MM.1S (cell line): Measurements from ENCODE around the gene IFNG-AS1.

Source experiments
- DNase-seq: peaks from one replicate; pipeline ENCODE4 v3.0.0-alpha.2; 2015
- H2AFZ ChIP-seq: fragments of 300-600 bp; sonication (generic); 2 replicates; pipeline ENCODE4 v1.6.0; 2016; ENCODE audit warnings: antibody characterized with exemption, low read length
- H3F3A ChIP-seq: fragments of 300-600 bp; sonication (generic); 2 replicates; pipeline ENCODE4 v1.6.1; 2016; ENCODE audit warnings: mild to moderate bottlenecking, antibody characterized with exemption, low read length, moderate library complexity, mixed read lengths; ENCODE audit not compliant: insufficient read depth
- H3K27ac ChIP-seq: fragments of 300-600 bp; sonication (generic); 2 replicates; pipeline ENCODE4 v1.5.1; 2016; ENCODE audit warnings: mild to moderate bottlenecking, low read length
- H3K27me3 ChIP-seq: fragments of 300-600 bp; sonication (generic); replicated peaks from 2 replicates; pipeline ENCODE4 v1.6.0; 2016; ENCODE audit warnings: low read length; ENCODE audit not compliant: insufficient read depth
- H3K36me3 ChIP-seq: fragments of 300-600 bp; sonication (generic); replicated peaks from 2 replicates; pipeline ENCODE4 v1.6.1; 2016; ENCODE audit warnings: mild to moderate bottlenecking, low read length, mixed read lengths; ENCODE audit not compliant: insufficient read depth
- H3K4me1 ChIP-seq: fragments of 300-600 bp; sonication (generic); 2 replicates; pipeline ENCODE4 v1.6.1; 2016; ENCODE audit warnings: low read length, mixed read lengths
- H3K4me2 ChIP-seq: fragments of 300-600 bp; sonication (generic); 2 replicates; pipeline ENCODE4 v1.6.0; 2016; ENCODE audit warnings: low read depth, low read length
- H3K4me3 ChIP-seq: fragments of 300-600 bp; sonication (generic); 2 replicates; pipeline ENCODE4 v1.5.1; 2016; ENCODE audit warnings: low read length, mixed read lengths
- H3K79me2 ChIP-seq: fragments of 300-600 bp; sonication (generic); 2 replicates; pipeline ENCODE4 v1.6.1; 2016; ENCODE audit warnings: mixed run types, low read length, mixed read lengths
- H3K9ac ChIP-seq: fragments of 300-600 bp; sonication (generic); 2 replicates; pipeline ENCODE4 v1.6.1; 2016; ENCODE audit warnings: low read length, mixed read lengths
- H3K9me2 ChIP-seq: fragments of 300-600 bp; sonication (generic); replicated peaks from 2 replicates; pipeline ENCODE4 v1.6.1; 2016; ENCODE audit warnings: mild to moderate bottlenecking, low read length, mixed read lengths; ENCODE audit not compliant: insufficient read depth
- H3K9me3 ChIP-seq: fragments of 300-600 bp; sonication (generic); replicated peaks from 2 replicates; pipeline ENCODE4 v1.6.1; 2016; ENCODE audit warnings: mild to moderate bottlenecking, low read length, mixed read lengths; ENCODE audit not compliant: insufficient read depth
- H4K20me1 ChIP-seq: fragments of 300-600 bp; sonication (generic); 2 replicates; pipeline ENCODE4 v1.6.1; 2016; ENCODE audit warnings: mild to moderate bottlenecking, low read length, moderate library complexity, mixed read lengths; ENCODE audit not compliant: insufficient read depth
- EZH2 ChIP-seq: fragments of 300-600 bp; sonication (generic); optimal IDR thresholded peaks from 2 replicates; pipeline ENCODE3; 2017; ENCODE audit warnings: low read depth, mild to moderate bottlenecking, antibody characterized with exemption, low read length, mixed read lengths
- EZH2phosphoT487 ChIP-seq: fragments of 300-600 bp; sonication (generic); IDR thresholded peaks from 2 replicates; pipeline ENCODE4 v1.6.1; 2018; ENCODE audit warnings: antibody characterized with exemption, low read length
- TF ChIP-seq, protein P1 (sequence below): fragments of 300-600 bp; sonication (generic); IDR thresholded peaks from 2 replicates; pipeline ENCODE4 v1.5.1; 2016; ENCODE audit warnings: antibody characterized with exemption, low read length, mixed read lengths

The IFNG-AS1 gene

DNA sequence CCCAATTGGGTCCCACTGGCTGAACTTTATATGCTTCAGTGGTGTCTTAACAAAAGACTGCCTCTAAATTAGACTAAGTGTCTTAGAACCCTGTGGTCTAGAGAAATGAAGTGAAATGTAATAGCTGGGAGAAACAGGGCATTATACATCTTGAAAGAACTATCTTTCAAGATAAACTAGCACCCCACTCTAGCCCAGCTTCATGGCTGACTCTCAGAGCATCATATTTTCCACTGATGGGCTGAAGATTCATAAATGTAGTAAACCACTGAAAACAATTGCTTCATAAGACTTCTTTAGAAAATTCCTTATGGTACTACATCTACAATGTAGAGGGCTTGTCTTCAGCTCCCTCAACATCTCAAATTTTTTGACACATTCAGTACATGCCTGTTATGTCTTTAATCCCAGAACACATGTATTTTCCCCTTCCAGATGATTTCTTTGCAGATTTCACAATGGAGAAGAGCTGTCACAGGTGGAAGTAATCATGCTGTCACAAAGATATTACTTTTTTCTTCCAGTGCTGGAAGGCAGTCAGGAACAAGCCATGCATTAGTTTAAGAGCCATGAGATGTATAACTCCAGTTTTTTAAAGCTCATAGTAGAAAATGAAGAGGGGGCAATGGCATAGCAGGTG lies 48.5 kb downstream of the IFNG-AS1 start:
- H3K4me1 ChIP-seq, result no peaks in the 10 kb centered on the region
- no peaks in the 10 kb centered on the region for H3K36me3 ChIP-seq
- no peaks in the 10 kb centered on the region for H3K9me3 ChIP-seq
- H3K27ac ChIP-seq, result no peak overlapping the region
- H3K9ac ChIP-seq, result no peak overlapping the region
- no peak overlapping the region for H3K4me2 ChIP-seq
- H3K9me2 ChIP-seq, result no peaks in the 10 kb centered on the region
- no peaks in the 10 kb centered on the region for H3K79me2 ChIP-seq
- H2AFZ ChIP-seq, result no peak overlapping the region
- DNase-seq, result no peak
- TF ChIP-seq, protein P1, sequence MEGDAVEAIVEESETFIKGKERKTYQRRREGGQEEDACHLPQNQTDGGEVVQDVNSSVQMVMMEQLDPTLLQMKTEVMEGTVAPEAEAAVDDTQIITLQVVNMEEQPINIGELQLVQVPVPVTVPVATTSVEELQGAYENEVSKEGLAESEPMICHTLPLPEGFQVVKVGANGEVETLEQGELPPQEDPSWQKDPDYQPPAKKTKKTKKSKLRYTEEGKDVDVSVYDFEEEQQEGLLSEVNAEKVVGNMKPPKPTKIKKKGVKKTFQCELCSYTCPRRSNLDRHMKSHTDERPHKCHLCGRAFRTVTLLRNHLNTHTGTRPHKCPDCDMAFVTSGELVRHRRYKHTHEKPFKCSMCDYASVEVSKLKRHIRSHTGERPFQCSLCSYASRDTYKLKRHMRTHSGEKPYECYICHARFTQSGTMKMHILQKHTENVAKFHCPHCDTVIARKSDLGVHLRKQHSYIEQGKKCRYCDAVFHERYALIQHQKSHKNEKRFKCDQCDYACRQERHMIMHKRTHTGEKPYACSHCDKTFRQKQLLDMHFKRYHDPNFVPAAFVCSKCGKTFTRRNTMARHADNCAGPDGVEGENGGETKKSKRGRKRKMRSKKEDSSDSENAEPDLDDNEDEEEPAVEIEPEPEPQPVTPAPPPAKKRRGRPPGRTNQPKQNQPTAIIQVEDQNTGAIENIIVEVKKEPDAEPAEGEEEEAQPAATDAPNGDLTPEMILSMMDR, result no peak
- TF ChIP-seq EZH2 (no peak), EZH2phosphoT487 (no peak)
- no peak overlapping the region for H3K4me3 ChIP-seq
- no peaks in the 10 kb centered on the region for H3K27me3 ChIP-seq
- no peaks in the 10 kb centered on the region for H4K20me1 ChIP-seq
- peaks cover 25% of the 10 kb centered on the region; the same call in 1 of the 2 replicates for H3F3A ChIP-seq

DNA sequence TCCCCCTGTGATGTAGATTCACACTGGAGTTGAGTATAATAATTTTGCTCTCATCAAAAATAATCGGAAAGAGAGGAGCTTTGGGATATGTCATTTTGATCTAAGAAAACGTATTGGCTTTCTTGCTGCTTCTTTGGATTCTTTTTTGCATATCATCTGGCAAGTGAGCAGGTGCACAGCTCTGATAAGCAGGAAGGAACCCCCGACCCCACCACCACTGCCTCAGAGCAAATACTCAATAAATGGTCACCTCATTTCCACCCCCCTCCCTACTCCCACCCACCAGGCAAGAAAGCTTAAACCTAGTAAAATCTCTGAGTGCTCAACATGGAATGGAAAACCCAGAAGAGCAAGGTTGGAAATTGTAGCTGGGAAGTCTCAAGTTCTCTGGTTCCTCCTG lies 49.4 kb downstream of the IFNG-AS1 start:
- Histone ChIP-seq H3F3A (peaks cover 21% of the 10 kb centered on the region; the same call in 1 of the 2 replicates), H3K27me3 (no peaks in the 10 kb centered on the region), H3K9ac (no peak overlapping the region), H3K4me1 (no peaks in the 10 kb centered on the region), H2AFZ (no peak overlapping the region), H3K9me2 (no peaks in the 10 kb centered on the region), H3K4me3 (no peak overlapping the region), H3K9me3 (no peaks in the 10 kb centered on the region), H4K20me1 (no peaks in the 10 kb centered on the region), H3K79me2 (no peaks in the 10 kb centered on the region; the same call in 1 of the 2 replicates), H3K4me2 (no peak overlapping the region), H3K36me3 (no peaks in the 10 kb centered on the region), H3K27ac (no peak overlapping the region)
- no peak for DNase-seq
- no peak for TF ChIP-seq EZH2phosphoT487
- TF ChIP-seq EZH2, result no peak
- TF ChIP-seq, protein P1, result no peak

DNA sequence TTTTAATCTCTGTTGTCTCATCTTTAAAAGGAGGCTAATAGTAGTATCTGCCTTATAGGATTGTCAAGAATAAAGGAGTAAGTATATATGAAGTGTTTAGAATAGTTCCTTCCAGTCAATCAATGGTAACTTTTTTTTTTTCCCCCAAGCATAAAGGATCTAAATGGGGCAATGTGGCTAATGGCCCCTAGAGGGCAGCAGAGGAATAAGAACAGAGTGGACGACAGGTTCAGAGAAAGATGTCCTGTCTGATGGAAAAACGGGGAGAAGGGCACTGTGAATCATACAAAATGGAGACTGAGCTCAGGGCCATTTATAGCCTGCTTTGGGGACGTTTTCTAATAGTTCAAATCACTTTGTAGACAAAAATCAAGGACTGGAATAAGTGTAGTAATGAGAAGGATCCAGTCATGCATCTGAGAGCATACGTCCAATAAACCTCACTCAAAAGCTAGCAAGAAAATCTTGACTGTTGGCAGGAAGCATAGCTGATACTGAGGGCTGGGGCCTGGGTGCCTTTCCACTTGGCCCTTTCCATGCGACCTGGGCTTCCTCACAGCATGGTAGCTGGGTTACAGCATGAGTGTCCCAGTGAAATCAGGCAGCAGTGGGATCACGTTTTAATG lies 51.3 kb downstream of the IFNG-AS1 start:
- TF ChIP-seq, protein P1, result peak; percentile 89
- no peak for TF ChIP-seq EZH2phosphoT487
- TF ChIP-seq EZH2, result no peak
- Histone ChIP-seq H3K36me3 (no peaks in the 10 kb centered on the region), H2AFZ (no peak overlapping the region), H3K4me2 (no peak overlapping the region), H3K9me2 (no peaks in the 10 kb centered on the region), H3F3A (peaks cover 17% of the 10 kb centered on the region; the same call in 1 of the 2 replicates), H3K4me1 (no peaks in the 10 kb centered on the region), H3K27me3 (no peaks in the 10 kb centered on the region), H3K79me2 (no peaks in the 10 kb centered on the region; the same call in 1 of the 2 replicates), H4K20me1 (no peaks in the 10 kb centered on the region), H3K27ac (no peak overlapping the region), H3K9ac (no peak overlapping the region), H3K4me3 (no peak overlapping the region), H3K9me3 (no peaks in the 10 kb centered on the region)
- peak; percentile 56 for DNase-seq
